SK-N-MC (cell line): ENCODE data around the gene HDAC3.

Experiments
- EZH2 ChIP-seq: fragments of 200-600 bp; sonication (generic); IDR thresholded peaks from one replicate; pipeline ENCODE4 v1.6.1; 2017; ENCODE audit warnings: antibody characterized with exemption
- FOXP2 ChIP-seq: optimal IDR thresholded peaks from 2 replicates; pipeline ENCODE3; 2011; ENCODE audit warnings: mild to moderate bottlenecking, moderate library complexity; ENCODE audit not compliant: insufficient read depth; ENCODE audit errors: extremely low read length, control extremely low read depth
- POLR2AphosphoS5 ChIP-seq: IDR thresholded peaks from 2 replicates; pipeline ENCODE4 v1.6.1; 2012; ENCODE audit warnings: mild to moderate bottlenecking, low read depth, low read length, borderline replicate concordance

DNA sequence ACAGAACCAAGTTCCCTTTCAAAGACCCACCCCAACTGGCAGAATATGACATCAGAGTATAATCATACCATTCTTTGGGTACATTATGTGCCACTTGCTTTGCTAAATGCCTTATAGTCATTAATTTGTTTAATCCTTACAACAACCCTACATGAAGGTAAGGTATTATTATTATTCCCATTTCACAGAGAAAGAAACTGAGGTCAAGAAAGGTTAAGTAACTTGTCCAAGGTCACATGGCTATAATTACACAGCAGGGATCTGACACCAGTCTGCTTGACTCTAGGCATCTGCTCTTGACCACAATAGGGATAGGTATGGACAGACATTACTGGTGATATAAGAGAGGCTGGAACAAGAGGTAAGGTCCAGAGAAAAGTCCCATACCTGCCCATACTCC lies 13.3 kb upstream of the HDAC3 start:
- TF ChIP-seq EZH2: no peak
- TF ChIP-seq POLR2AphosphoS5: no peak
- TF ChIP-seq FOXP2: no peak
